HG02938 (cell line): ENCODE results near the gene PPFIBP1.
"Not testable (repeated sequence)": the region's sequence is repeated elsewhere in the genome, so short reads cannot be mapped to it uniquely, and the experiment has no call there.

ENCODE experiments used
- ATAC-seq: cut with Tn5 transposase; IDR thresholded peaks from one replicate; pipeline ENCODE4 v1.9.1; 2021; ENCODE audit warnings: mild to moderate bottlenecking, moderate library complexity; ENCODE audit not compliant: unreplicated experiment

PPFIBP1 gene

GRCh38 chr12:27561535-27562350, 37.7 kb downstream of the PPFIBP1 start:
- ATAC-seq: no peak

GRCh38 chr12:27564612-27565213, 40.7 kb downstream of the PPFIBP1 start:
- no peak for ATAC-seq

- ATAC-seq: no peak
These were observed 42.2 kb downstream of the PPFIBP1 start for GRCh38 chr12:27566159-27566558.

- ATAC-seq: no peak
These were observed 42.6 kb downstream of the PPFIBP1 start for GRCh38 chr12:27566626-27567025.

- ATAC-seq: no peak
These were observed 47.5 kb downstream of the PPFIBP1 start for GRCh38 chr12:27571463-27571862.

- no peak for ATAC-seq
These were observed 48.7 kb downstream of the PPFIBP1 start for GRCh38 chr12:27572486-27573255.

GRCh38 chr12:27573972-27574371, 50.0 kb downstream of the PPFIBP1 start:
- no peak for ATAC-seq

- no peak for ATAC-seq
These were observed 51.2 kb downstream of the PPFIBP1 start for GRCh38 chr12:27575090-27575761.

GRCh38 chr12:27575762-27576118, 51.7 kb downstream of the PPFIBP1 start:
- no peak for ATAC-seq

- ATAC-seq: no peak
These were observed 52.8 kb downstream of the PPFIBP1 start for GRCh38 chr12:27576667-27577347.

- no peak for ATAC-seq
These were observed 53.7 kb downstream of the PPFIBP1 start for GRCh38 chr12:27577688-27578087.

GRCh38 chr12:27578689-27579372, 54.8 kb downstream of the PPFIBP1 start:
- no peak for ATAC-seq

- no peak for ATAC-seq
These were observed 56.7 kb downstream of the PPFIBP1 start for GRCh38 chr12:27580561-27581330.

- not testable (repeated sequence) for ATAC-seq
These were observed 57.3 kb downstream of the PPFIBP1 start for GRCh38 chr12:27581331-27581671.

- not testable (repeated sequence) for ATAC-seq
These were observed 57.8 kb downstream of the PPFIBP1 start for GRCh38 chr12:27581833-27582232.

GRCh38 chr12:27582445-27582844, 58.4 kb downstream of the PPFIBP1 start:
- ATAC-seq: not testable (repeated sequence)

GRCh38 chr12:27583057-27583797, 59.2 kb downstream of the PPFIBP1 start:
- no peak for ATAC-seq

GRCh38 chr12:27583981-27584380, 60.0 kb downstream of the PPFIBP1 start:
- no peak for ATAC-seq
